Measurements from ENCODE around the gene TAOK3.

TAOK3 gene

DNA sequence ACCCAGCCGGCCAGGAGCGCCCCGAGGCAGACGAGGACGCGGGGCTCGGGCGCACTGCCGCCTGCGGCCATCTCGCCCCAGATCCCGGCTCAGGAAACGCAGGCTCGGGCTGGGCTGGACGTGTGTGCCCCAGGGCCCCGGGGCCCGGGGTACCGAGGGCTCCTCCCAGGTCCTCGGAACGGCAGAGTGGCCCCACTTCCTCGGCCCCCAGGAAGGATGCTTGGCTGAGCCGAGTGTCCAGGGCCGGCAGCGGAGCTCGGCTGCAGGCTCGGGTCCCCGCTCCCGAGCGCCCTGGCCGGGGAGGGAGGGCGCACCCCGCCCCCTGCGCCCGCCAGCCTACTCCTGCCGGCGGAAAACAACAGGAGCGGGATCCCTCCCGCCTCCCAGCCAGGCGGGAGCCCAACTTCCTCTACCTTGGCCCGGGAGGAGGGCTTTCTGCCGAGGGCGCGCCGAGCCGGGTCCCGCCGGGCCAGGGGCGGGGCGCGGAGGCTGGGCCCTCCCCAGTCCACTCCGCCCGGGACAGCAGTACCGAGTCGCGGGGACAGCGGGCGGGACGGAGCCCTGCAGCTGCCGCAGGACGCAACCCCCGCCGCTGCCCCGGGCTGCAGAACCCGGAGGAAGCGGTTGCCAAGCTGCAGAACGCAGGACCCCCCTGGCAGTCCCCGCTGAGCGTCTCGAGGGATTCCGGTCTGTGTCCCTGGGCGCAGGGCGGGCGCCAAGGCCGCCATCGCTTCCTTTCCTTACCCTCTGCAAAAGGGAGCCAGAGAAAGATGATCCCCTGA is 268.9 kb downstream of the TAOK3 start, which contains the start of gene VSIG10:
Gene VSIG10, minus strand, starts transcription at position 411 of the 782 bp plus-strand sequence. Its CDS starts 340 bp downstream, at position 71.
- Histone ChIP-seq H3K9ac (ENCODE audit: low read length) (peak within 1 kb of the TSS; percentile 84), H3K36me3 (ENCODE audit: control insufficient read depth, insufficient read depth, low read length, severe bottlenecking) (no peaks in the 10 kb centered on the region), H3K27me3 (replicated peaks; ENCODE audit: control insufficient read depth, insufficient read depth, low read length) (no peaks in the 10 kb centered on the region), H3K4me3 (ENCODE audit: low read length) (peak within 1 kb of the TSS; percentile 86), H3K4me1 (ENCODE audit: control insufficient read depth, insufficient read depth, low read length) (peaks cover 4% of the 10 kb centered on the region), H3K9me3 (ENCODE audit: control insufficient read depth, low read length) (no peaks in the 10 kb centered on the region)
- peak; percentile 70 for DNase-seq (ENCODE audit: low read depth)

- H3K4me3 ChIP-seq (ENCODE audit: low read length): peak overlapping the region; percentile 86
- peak overlapping the region; percentile 84 for H3K9ac ChIP-seq (ENCODE audit: low read length)
- no peaks in the 10 kb centered on the region for H3K36me3 ChIP-seq (ENCODE audit: control insufficient read depth, insufficient read depth, low read length, severe bottlenecking)
- peaks cover 4% of the 10 kb centered on the region for H3K4me1 ChIP-seq (ENCODE audit: control insufficient read depth, insufficient read depth, low read length)
- peak; percentile 38 for DNase-seq (ENCODE audit: low read depth)
- H3K27me3 ChIP-seq (replicated peaks; ENCODE audit: control insufficient read depth, insufficient read depth, low read length): no peaks in the 10 kb centered on the region
- no peaks in the 10 kb centered on the region for H3K9me3 ChIP-seq (ENCODE audit: control insufficient read depth, low read length)
These were observed 269.5 kb downstream of the TAOK3 start for GRCh38 chr12:118103201-118103600.

GRCh38 chr12:118102609-118103008 is 270.1 kb downstream of the TAOK3 start:
- Histone ChIP-seq H3K4me1 (ENCODE audit: control insufficient read depth, insufficient read depth, low read length) (peaks cover 4% of the 10 kb centered on the region), H3K4me3 (ENCODE audit: low read length) (peak overlapping the region; percentile 86), H3K27me3 (replicated peaks; ENCODE audit: control insufficient read depth, insufficient read depth, low read length) (no peaks in the 10 kb centered on the region), H3K36me3 (ENCODE audit: control insufficient read depth, insufficient read depth, low read length, severe bottlenecking) (no peaks in the 10 kb centered on the region), H3K9me3 (ENCODE audit: control insufficient read depth, low read length) (no peaks in the 10 kb centered on the region), H3K9ac (ENCODE audit: low read length) (no peak overlapping the region)
- DNase-seq (ENCODE audit: low read depth): no peak

DNA sequence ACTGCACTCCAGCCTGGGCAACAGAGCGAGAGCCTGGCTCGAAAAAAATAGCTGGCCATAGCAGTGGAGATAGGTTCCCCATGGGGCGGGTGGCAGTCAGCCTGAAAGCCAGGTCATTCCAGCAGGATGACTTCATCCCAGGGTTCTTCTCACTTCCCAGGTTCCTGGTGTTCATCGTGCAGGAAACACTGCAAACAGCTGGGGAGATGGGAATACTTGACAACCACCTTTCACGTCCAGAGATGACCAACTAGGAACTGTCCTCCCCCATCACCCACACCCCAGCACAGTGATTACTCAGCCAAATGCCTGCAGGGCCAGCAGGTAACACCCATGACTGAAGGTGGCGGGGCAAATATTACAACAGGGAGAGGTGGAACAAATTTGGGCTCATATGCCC is 270.6 kb downstream of the TAOK3 start:
- Histone ChIP-seq H3K36me3 (ENCODE audit: control insufficient read depth, insufficient read depth, low read length, severe bottlenecking) (no peaks in the 10 kb centered on the region), H3K9me3 (ENCODE audit: control insufficient read depth, low read length) (no peaks in the 10 kb centered on the region), H3K27me3 (replicated peaks; ENCODE audit: control insufficient read depth, insufficient read depth, low read length) (no peaks in the 10 kb centered on the region), H3K4me1 (ENCODE audit: control insufficient read depth, insufficient read depth, low read length) (peaks cover 4% of the 10 kb centered on the region), H3K9ac (ENCODE audit: low read length) (no peak overlapping the region), H3K4me3 (ENCODE audit: low read length) (no peak overlapping the region)
- DNase-seq (ENCODE audit: low read depth): no peak

DNA sequence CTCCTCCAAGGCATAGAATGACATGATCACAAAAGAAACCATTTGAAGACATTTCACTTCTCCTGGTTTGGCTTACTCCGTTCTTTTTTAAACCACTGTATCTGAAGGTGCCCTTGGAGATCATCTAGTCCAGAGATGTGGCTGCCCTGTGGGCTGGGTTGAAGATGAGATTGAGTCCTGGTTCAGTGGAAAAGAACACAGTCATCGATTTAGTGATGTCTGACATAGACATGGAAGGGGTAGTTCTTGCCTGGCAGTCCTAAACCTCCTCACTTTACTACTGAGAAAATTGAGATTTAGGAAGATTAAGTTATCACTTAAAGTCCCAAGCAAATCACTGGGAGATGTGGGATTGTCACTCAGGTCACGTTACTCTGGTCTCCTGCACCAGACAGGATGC is 271.7 kb downstream of the TAOK3 start:
- no peaks in the 10 kb centered on the region for H3K36me3 ChIP-seq (ENCODE audit: control insufficient read depth, insufficient read depth, low read length, severe bottlenecking)
- H3K4me1 ChIP-seq (ENCODE audit: control insufficient read depth, insufficient read depth, low read length): peaks cover 4% of the 10 kb centered on the region
- H3K9ac ChIP-seq (ENCODE audit: low read length): no peak overlapping the region
- no peak for DNase-seq (ENCODE audit: low read depth)
- no peak overlapping the region for H3K4me3 ChIP-seq (ENCODE audit: low read length)
- H3K27me3 ChIP-seq (replicated peaks; ENCODE audit: control insufficient read depth, insufficient read depth, low read length): no peaks in the 10 kb centered on the region
- H3K9me3 ChIP-seq (ENCODE audit: control insufficient read depth, low read length): no peaks in the 10 kb centered on the region
